HG03439 (cell line): ENCODE results near the gene TYW1B.
"Not testable (repeated sequence)": the region's sequence is repeated elsewhere in the genome, so short reads cannot be mapped to it uniquely, and the experiment has no call there.

Source experiments
- ATAC-seq: cut with Tn5 transposase; IDR thresholded peaks from one replicate; pipeline ENCODE4 v1.9.1; 2021; ENCODE audit warnings: mild to moderate bottlenecking, moderate library complexity; ENCODE audit not compliant: unreplicated experiment

TYW1B gene

DNA sequence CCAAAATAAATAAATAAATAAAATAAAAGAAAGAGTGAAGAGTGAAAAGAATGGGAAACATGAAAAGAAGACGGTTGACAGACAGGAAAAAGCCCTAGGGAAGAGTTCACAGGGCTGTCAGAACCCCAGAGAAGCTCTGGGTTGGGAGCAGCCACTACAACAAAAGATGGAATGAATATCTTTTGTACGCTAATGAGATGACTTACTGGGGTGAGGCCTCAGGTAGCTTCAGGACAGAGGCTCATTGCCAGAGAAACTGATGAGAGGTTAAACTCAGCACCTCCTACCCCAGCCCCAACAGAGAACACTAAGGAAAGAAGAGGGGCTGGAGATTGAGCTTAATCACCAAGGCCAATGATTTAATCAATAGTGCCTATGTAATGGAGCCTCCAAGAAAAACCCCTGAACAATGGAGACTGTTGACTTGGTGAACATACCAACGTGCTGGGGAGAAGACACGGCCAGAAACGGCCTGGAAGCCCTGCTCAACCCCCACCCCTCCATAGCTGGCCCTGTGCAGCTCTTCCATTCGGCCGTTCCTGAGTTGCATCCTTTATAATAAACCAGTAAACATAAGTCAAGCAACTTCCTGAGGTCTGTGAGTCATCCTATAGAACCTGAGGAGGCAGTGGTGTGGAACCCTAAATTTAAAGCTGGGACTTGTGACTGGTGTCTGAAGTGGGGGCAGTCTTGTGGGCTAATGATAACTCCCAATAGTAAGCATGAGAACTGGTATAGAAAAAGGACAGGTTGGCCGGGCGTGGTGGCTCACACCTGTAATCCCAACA lies 11.4 kb downstream of the TYW1B start:
- ATAC-seq = not testable (repeated sequence)

DNA sequence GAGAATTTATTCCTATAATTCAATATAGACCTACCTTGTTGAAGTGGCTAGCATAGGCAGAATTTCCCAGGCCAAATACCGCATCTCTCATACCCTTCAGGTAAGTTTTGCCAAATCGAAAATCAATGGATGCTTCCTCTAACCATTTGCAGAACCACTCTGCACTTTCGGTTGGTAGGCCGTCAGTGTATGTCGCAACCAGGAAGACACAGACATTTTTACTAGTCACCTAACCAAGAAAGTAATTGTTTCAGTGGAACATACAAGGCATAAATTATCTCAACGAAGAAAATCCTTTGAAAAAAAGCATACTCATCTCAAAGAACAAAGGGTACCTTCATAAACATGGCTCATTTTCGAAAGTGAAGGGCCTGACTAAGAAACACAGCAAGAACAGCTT lies 17.6 kb downstream of the TYW1B start:
- not testable (repeated sequence) for ATAC-seq

DNA sequence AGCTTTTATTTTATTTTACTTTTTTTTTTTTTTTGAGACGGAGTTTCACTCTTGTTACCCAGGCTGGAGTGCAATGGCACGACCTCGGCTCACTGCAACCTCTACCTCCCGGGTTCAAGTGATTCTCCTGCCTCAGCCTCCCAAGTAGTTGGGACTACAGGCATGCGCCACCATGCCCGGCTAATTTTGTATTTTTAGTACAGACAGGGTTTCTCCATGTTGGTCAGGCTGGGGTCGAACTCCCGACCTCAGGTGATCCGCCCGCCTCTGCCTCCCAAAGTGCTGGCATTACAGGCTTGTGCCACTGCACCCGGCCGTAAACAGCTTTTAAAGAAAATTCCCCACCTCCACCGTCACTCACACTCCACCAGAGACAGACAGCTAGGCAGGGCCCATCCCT lies 19.5 kb downstream of the TYW1B start:
- not testable (repeated sequence) for ATAC-seq

DNA sequence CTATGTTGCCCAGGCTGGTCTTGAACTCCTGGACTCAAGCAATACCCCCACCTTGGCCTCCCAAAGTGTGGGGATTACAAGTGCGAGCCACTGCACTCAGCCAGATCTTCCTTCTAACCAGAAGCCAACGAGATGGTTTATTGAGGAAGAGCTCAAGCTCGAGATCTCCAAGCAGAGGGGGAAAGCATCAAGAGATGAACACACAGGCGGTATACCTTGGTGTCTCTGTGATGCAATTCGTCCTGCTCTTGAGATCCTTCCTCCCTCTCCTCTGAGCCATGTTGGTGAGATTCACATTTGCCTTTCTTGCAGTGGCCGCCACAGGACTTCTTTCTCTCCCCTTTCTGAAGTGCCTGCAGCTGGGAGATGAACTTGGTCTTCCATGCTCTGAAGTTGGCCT lies 21.1 kb downstream of the TYW1B start:
- ATAC-seq = not testable (repeated sequence)

DNA sequence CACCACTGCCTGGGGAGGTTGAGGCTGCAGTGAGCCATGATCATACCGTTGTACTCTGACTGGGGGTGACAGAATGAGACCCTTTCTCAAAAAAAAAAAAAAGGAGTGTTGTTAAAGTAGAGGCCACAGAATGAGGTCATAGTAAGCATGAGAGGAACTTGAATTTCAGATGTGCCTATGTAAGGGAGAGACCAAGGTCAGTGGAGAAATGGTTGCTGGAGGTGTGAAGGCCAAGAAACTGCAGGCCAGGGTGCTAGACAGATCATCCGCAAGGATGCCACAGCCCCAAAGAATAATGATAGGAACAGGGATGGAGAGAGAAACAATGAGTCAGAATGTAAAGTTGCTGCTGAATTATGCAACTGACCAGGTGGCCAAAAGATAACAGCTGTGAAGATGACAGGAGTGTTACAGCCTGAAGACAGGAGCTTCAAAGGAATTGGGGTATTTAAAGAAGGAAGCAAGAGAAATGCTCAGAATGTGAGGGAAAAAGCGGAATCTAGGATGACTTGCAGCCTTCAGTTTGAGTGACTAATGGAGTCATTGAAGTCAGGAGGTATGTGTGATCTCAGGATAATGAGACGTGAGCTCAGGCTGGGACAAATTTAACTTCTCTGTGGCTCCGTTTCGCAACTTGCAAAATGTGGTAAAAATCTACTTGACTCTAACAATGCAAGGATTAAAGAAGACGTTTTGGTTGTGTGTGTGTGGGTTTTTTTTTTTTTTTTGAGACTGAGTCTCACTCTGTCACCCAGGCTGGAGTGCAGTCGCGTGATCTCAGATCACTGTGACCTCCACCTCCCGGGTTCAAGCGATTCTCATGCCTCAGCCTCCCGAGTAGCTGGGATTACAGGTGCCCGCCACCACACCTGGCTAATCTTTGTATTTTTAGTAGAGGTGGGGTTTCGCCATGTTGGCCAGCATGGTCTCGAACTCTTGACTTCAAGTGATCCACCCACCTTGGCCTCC lies 22.2 kb downstream of the TYW1B start:
- ATAC-seq = no peak

DNA sequence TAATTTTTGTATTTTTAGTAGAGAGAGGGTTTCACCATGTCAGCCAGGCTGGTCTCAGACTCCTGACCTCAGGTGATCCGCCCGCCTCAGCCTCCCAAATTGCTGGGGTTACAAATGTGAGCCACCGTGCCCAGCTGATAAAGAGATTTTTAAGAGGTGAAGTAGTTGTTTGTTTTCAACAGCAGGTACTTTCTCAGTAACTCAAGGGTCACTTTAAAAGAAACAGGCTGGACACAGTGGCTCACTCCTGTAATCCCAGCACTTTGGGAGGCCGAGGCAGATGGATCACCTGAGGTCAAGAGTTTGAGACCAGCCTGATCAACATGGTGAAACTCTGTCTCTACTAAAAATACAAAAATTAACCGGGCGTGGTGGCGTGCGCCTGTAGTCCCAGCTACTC lies 24.2 kb downstream of the TYW1B start:
- ATAC-seq = not testable (repeated sequence)

DNA sequence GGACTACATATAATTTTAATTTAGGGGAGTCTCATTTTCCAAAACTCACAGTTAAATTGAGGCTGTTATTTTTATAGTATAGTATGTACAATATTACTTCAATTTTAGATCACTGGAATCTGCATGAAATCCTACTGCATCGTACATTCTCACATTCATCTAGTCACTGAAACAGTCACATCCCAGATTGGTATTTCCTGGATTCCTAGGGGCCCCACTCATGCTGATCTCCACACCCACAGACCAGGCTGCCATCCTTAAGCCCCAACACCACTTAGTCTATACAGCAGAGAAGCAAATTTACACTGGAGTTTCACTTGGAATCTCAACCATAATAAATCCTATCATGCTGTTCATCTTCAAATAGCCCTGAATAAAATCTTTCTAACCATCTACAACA lies 26.4 kb downstream of the TYW1B start:
- not testable (repeated sequence) for ATAC-seq

DNA sequence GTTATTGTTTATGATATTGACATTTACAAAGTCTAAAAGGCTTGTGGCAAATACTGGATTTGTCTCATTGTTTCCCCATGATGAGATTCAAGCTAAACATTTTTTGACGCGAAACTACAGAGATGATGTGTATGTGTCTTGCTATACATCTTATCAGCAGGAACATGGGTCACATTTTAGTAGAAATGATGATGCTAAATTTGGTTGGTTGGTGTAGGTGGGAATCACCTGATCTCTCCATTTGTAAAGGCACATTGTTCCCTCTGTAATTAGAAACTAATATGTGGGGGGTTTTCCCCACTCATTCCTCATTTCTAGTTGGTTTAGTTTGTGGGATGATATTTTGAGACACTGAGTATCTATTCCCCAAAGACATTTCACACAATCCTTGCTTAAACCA lies 32.6 kb downstream of the TYW1B start:
- ATAC-seq = not testable (repeated sequence)

DNA sequence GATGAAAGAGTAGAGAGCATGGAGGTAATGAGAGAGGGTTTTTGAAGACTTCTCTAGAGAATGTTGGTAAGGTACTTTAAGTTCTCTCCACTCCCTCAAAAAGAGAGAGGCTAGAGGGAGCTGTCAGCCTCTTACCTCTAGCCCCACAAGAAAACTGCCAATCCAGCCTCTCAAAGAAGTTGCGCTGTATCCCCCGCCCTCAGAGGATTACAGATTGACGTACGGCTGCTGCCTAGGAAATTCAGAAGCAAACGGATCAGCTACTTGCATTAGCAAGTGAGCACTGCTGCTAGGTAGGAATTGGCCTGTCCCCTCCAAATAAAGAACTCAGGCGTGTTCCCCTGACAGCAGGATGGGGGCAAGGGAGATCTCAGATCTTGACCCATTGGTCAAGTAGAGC lies 34.2 kb downstream of the TYW1B start:
- ATAC-seq = no peak

DNA sequence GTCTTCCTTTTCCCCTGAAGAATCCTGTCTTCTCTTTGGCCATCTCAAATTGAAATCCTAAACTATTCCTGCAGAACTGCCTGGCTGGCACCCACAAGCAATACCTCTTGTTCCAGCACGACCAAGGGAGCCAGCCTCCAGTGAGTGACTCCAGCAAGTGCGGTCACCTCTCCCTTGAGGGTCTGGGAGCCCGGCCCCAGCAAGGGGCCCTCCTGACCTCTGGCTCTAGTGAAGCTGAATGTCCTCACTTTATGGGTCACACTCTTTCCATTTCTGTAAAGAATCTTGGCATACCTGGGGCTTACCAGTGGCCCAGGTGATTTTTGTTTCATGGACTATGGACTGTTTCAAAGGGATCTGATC lies 37.3 kb downstream of the TYW1B start:
- not testable (repeated sequence) for ATAC-seq

DNA sequence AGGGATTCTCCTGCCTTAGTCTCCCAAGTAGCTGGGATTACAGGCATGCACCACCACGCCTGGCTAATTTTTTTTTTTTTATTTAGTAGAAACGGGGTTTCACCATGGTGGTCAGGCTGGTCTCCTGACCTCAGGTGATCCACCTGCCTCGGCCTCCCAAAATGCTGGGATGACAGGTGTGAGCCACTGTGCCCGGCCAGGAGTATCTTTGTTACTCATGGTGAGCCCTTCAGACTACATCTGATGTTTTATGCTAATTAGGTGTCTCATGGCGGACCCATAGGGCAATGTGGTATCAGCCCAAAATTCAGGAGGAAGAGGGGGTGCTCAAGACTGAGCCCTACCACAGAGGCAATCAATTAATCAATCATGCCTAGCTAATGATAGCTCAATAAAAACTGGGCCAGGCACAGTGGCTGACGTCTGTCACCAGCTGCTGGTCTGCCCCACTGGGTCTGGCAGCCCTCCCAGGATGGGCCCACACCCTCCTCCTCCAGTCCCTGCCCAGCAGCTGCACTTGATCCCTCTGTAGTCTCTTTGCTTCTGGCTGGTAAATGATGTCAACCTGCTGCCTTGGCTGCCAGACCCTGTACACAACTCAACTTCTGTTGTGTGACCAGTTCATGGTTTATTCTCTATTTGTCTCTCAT lies 37.8 kb downstream of the TYW1B start:
- not testable (repeated sequence) for ATAC-seq

DNA sequence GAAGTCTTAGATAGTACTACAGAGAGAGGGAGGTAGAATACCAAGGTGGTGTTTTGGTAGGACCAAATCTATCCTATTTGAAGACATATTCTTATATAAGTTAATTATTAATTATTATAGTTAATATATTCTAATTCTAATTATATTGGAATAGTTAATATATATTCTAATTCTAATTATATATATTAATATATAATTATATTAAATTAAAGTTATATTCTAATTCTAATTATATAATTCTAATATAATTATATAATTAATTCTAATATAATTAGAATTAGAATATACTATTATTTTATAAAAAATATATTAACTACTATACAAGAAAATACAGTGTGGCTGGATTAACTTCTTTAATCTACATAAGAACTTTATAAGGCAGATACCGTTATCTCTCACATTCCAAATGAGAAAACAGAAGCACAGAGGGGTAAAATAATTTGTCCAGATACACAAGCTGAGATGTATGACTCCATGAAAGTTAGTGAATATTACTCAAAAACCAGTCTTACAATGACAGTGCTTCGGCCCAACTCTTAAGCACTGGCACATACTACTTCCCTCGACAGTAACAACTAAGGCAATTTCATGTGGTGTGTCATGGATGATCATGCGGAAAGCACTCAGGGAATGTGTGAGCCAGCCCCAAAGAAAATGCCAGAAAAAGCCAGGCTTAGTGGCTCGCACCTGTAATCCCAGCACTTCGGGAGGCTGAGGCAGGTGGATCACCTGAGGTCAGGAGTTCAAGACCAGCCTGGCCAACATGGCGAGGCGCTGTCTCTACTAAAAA lies 42.6 kb downstream of the TYW1B start:
- ATAC-seq = no peak

DNA sequence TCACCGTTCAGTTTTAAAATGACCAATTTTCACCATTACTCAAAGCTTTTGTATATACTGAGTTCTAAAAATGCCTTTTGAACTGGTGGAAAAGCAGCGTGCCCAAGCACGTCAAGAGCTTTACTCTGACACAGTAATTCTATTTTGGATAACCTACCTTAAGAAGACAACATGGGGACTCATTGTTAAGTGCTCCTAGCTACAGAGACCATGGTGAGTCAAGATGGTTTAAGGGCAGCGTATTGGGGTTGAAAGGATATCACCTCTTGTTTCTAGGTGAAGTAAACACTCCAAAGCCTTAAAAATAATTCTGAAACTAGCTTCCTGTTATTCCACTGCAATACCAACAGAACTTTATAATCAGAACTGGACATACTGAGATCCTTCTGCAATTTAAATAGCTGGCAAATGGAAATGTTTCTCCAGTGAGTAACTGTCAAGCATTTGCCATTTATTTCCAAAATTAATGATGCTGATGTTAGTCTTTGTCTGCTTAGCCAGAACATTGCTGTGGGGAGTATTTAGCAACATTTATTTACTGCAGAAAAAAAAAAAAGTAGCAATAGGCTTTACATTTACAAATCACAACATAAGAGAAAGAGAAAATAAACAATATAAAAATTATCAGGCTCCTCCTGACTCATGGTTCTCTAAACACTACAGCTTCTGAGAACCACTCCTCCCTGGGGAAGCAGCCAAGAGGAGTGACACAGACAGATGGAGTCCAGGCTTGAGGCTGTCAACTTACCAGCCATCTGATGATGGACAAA lies 44.2 kb downstream of the TYW1B start:
- not testable (repeated sequence) for ATAC-seq

DNA sequence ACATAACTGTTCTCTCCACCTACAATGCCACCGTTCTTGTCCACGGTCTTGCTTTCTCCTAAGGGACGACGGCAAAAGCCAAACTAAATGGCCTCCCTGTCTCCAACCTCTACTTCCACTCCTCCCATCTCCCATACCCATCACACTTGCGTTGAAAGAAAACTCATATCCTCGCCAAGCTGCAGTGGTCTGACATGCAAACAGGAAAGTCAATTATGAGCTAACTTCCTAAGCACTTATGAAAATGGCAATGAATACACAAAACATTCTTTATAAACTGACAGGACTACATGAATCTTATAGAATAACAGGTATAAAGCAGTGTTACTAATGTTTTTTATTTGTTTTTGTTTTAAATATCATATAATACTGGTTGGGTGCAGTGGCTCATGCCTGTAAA lies 46.4 kb downstream of the TYW1B start:
- no peak for ATAC-seq

DNA sequence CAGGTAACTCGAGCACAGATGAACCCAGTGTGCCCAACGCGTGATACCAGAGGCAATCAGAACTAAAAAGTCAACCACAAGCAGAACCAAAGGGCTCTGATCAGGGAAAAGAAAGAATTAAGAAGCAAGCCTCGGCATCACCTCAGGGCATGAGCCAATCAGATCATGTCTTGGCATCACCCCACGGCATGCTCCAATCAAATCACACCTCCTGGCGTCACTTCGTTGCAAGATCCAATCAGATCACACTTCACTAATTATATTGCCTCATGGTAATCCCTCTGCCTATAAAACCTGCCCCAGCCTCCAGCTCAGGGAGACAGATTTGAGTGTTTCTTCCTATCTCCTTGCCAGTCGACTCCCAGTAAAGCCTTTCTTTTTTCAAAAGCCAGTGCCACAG lies 46.8 kb downstream of the TYW1B start:
- no peak for ATAC-seq

DNA sequence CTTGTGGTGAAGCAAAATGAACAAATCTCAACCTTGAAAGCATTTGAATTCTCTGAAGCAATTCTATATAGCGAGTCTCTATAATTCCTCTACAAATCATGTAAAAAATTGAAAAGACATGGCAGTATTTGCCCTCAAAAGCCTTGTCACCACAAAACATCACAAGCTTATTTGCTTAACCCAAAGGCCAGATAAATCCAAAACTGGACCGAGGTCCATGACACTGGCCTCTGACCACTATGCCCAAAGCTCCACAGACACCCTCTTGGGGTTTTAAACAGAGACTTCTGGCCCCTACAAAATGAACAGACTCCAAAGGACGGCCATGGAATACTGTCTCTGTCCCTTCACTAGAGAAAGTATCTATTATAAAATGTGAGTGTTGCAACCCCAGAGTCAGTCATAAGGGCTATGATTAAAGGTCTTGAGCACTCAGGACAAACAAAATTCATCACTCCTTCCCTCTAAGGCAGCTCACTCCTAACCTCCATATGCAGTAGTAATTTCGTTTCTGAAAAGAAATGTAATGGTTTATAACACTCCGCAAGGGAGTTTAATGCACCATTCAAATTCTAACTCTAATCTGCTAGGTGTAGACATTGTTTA lies 47.6 kb downstream of the TYW1B start:
- not testable (repeated sequence) for ATAC-seq

DNA sequence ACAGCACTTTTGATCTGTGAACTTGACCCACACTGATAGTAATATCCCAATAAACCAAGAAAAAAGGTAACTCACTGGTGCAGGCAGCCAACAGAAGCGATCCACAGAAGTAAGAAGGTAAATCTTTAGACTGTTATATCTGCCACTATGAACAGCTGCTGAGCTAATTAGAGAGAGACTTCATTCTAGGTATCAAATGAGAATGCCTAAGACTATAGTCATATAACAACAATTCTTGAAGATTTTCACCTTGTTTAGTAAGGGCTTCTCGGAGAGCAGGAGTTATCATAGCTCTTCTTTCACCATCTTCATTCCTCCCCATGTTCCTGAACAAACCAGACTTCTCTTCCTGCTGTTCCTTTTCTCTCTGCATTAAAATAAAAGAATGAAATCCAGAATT lies 50.8 kb downstream of the TYW1B start:
- ATAC-seq = not testable (repeated sequence)

DNA sequence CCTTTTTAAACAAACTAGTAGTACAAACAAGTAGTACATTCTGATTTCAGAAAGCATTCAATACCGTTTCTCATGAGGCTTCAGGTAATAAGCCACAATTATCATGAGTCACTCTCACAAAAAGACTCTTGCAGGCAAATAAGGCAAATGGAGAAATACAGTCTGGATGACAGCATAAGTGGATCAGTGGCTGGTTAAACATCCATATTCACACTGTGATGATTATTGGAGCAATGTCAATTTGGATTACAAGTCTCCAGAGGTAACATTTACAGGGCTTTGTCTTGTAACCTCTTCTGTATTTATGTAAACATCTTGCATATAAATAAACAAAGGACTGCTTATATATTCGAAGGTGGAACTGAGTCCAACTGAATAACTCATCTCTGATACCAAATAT lies 55.4 kb downstream of the TYW1B start:
- not testable (repeated sequence) for ATAC-seq

DNA sequence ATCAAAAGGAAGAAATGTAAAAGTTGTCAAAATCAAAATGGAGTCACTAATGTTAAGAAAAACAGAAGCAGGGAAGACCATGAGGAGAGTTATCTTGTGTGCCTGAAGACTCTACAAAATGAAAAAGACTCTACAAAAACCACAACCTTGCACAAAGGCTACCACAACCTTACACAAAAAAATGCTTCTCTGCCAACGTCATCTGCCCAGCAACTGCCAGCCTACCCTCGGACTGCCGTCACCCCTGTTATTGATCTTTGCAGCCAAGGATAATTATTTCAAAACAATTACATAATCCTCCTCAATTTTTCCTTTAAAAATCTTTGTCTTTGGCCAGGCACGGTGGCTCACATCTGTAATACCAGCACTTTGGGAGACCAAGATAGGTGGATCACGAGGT lies 61.0 kb downstream of the TYW1B start:
- not testable (repeated sequence) for ATAC-seq
